H9 (cell line): ENCODE data around the gene AKAP17A. TPM values are rescaled to one million over a fixed set of nuclear protein-coding genes. Genes with fewer than 3 reads are reported as not detected.

ENCODE experiments used
- DNase-seq: peaks from one replicate; pipeline ENCODE4 v3.0.0-alpha.2; 2017
- H2AFZ ChIP-seq: one replicate; pipeline ENCODE4 v1.6.1; 2013; ENCODE audit warnings: mild to moderate bottlenecking, low read length, control low read depth, moderate library complexity
- H2AK5ac ChIP-seq: 2 replicates; pipeline ENCODE4 v1.6.1; 2013; ENCODE audit warnings: low read length, control low read depth, mixed read lengths; ENCODE audit not compliant: insufficient read length
- H2BK120ac ChIP-seq: one replicate; pipeline ENCODE4 v1.6.1; 2013; ENCODE audit warnings: low read depth, mild to moderate bottlenecking, low read length, control low read depth, inconsistent platforms; ENCODE audit not compliant: poor library complexity, severe bottlenecking
- H2BK12ac ChIP-seq: 2 replicates; pipeline ENCODE4 v1.6.1; 2013; ENCODE audit warnings: low read length, control low read depth, mixed read lengths, low read depth; ENCODE audit not compliant: insufficient read length
- H2BK15ac ChIP-seq: 2 replicates; pipeline ENCODE4 v1.6.1; 2013; ENCODE audit warnings: low read depth, low read length, control low read depth
- H2BK20ac ChIP-seq: one replicate; pipeline ENCODE4 v1.6.1; 2013; ENCODE audit warnings: low read depth, mild to moderate bottlenecking, low read length, control low read depth, inconsistent platforms; ENCODE audit not compliant: poor library complexity, severe bottlenecking
- H2BK5ac ChIP-seq: 2 replicates; pipeline ENCODE4 v1.6.1; 2013; ENCODE audit warnings: low read length, control low read depth, mixed read lengths; ENCODE audit not compliant: insufficient read length
- H3K14ac ChIP-seq: 2 replicates; pipeline ENCODE4 v1.6.1; 2013; ENCODE audit warnings: low read length, control low read depth; ENCODE audit not compliant: insufficient read depth
- H3K18ac ChIP-seq: 2 replicates; pipeline ENCODE4 v1.6.1; 2013; ENCODE audit warnings: low read depth, mild to moderate bottlenecking, mixed read lengths, low read length, control low read depth; ENCODE audit not compliant: insufficient read length
- H3K23ac ChIP-seq: 2 replicates; pipeline ENCODE4 v1.6.1; 2013; ENCODE audit warnings: low read length, control low read depth, mixed read lengths, low read depth; ENCODE audit not compliant: insufficient read length
- H3K23me2 ChIP-seq: 2 replicates; pipeline ENCODE4 v1.6.1; 2013; ENCODE audit warnings: low read depth, mild to moderate bottlenecking, mixed read lengths, low read length, control low read depth; ENCODE audit not compliant: insufficient read length, poor library complexity, severe bottlenecking
- H3K27ac ChIP-seq: 2 replicates; pipeline ENCODE4 v1.5.1; 2013; ENCODE audit warnings: low read length, control low read depth, mixed read lengths, low read depth; ENCODE audit not compliant: insufficient read length
- H3K27me3 ChIP-seq: 2 replicates; pipeline ENCODE4 v1.6.1; 2013; ENCODE audit warnings: low read length, control low read depth, inconsistent platforms; ENCODE audit not compliant: insufficient read depth
- H3K4ac ChIP-seq: 2 replicates; pipeline ENCODE4 v1.6.1; 2013; ENCODE audit warnings: low read depth, mild to moderate bottlenecking, control low read depth, inconsistent platforms, low read length, moderate library complexity
- H3K4me1 ChIP-seq: 2 replicates; pipeline ENCODE4 v1.6.1; 2013; ENCODE audit warnings: low read length, control low read depth, inconsistent platforms; ENCODE audit not compliant: insufficient read depth
- H3K4me2 ChIP-seq: 2 replicates; pipeline ENCODE4 v1.6.1; 2013; ENCODE audit warnings: low read length, control low read depth, mixed read lengths; ENCODE audit not compliant: insufficient read length, insufficient read depth
- H3K56ac ChIP-seq: 2 replicates; pipeline ENCODE4 v1.6.1; 2013; ENCODE audit warnings: low read depth, mild to moderate bottlenecking, mixed read lengths, low read length, control low read depth; ENCODE audit not compliant: insufficient read length
- H3K79me1 ChIP-seq: 2 replicates; pipeline ENCODE4 v1.6.1; 2013; ENCODE audit warnings: low read depth, mild to moderate bottlenecking, moderate library complexity, low read length, control low read depth, inconsistent platforms; ENCODE audit not compliant: insufficient read depth, poor library complexity, severe bottlenecking
- H3K79me2 ChIP-seq: 2 replicates; pipeline ENCODE4 v1.6.1; 2013; ENCODE audit warnings: low read length, control low read depth, inconsistent platforms; ENCODE audit not compliant: insufficient read depth
- H3K9ac ChIP-seq: 2 replicates; pipeline ENCODE4 v1.6.1; 2013; ENCODE audit warnings: low read length, control low read depth, mixed read lengths; ENCODE audit not compliant: insufficient read length; ENCODE audit errors: extremely low read depth
- H3K9me3 ChIP-seq: one replicate; pipeline ENCODE4 v1.6.1; 2013; ENCODE audit warnings: low read depth, low read length, inconsistent platforms; ENCODE audit not compliant: control insufficient read depth
- H3T11ph ChIP-seq: one replicate; pipeline ENCODE4 v1.6.1; 2013; ENCODE audit warnings: mild to moderate bottlenecking, low read length, control low read depth, inconsistent platforms
- H4K20me1 ChIP-seq: one replicate; pipeline ENCODE4 v1.6.1; 2013; ENCODE audit not compliant: control insufficient read depth, insufficient read length, insufficient read depth
- H4K5ac ChIP-seq: 2 replicates; pipeline ENCODE4 v1.6.1; 2013; ENCODE audit warnings: low read depth, mild to moderate bottlenecking, mixed read lengths, low read length, control low read depth; ENCODE audit not compliant: insufficient read length
- H4K8ac ChIP-seq: replicated peaks from 2 replicates; pipeline ENCODE4 v1.6.1; 2013; ENCODE audit warnings: low read length, control low read depth, mixed read lengths, low read depth; ENCODE audit not compliant: insufficient read length
- H4K91ac ChIP-seq: 2 replicates; pipeline ENCODE4 v1.6.1; 2013; ENCODE audit warnings: low read depth, mild to moderate bottlenecking, moderate library complexity, mixed read lengths, low read length, control low read depth; ENCODE audit not compliant: insufficient read length
- H3K27ac Mint-ChIP-seq, 3 experiments: 2 replicates in 2 of 3; 3 replicates in 1 of 3; pipeline ENCODE4 v1.8.0; 2020 to 2021; ENCODE audit warnings: mixed read lengths in 3 of 3, mild to moderate bottlenecking in 1 of 3, moderate library complexity in 1 of 3
- H3K27me3 Mint-ChIP-seq: 2 replicates; pipeline ENCODE4 v1.8.0; 2021; ENCODE audit warnings: low read depth, mild to moderate bottlenecking, moderate library complexity, mixed read lengths
- H3K36me3 Mint-ChIP-seq, 3 experiments: 2 replicates in 2 of 3; 3 replicates in 1 of 3; pipeline ENCODE4 v1.8.0; 2020 to 2021; ENCODE audit warnings: low read depth in 3 of 3, mixed read lengths in 3 of 3; ENCODE audit not compliant: insufficient read depth in 1 of 3
- H3K4me1 Mint-ChIP-seq, 2 experiments: 2 replicates each; pipeline ENCODE4 v1.8.0; 2020; ENCODE audit warnings: mixed read lengths in 2 of 2
- H3K4me3 Mint-ChIP-seq, 2 experiments: 2 replicates in 1 of 2; 3 replicates in 1 of 2; pipeline ENCODE4 v1.8.0; 2020 to 2021; ENCODE audit warnings: mild to moderate bottlenecking in 2 of 2, mixed read lengths in 2 of 2, moderate library complexity in 1 of 2
- H3K9me3 Mint-ChIP-seq, 2 experiments: 2 replicates in 1 of 2; 3 replicates in 1 of 2; pipeline ENCODE4 v1.8.0; 2020; ENCODE audit warnings: mild to moderate bottlenecking in 2 of 2, mixed read lengths in 2 of 2, moderate library complexity in 1 of 2
- WGBS: extraction: QIAGEN DNeasy Blood & Tissue Kit; methylation state at CpG from one replicate; pipeline ENCODE4 v1.1.7; 2013; ENCODE audit warnings: missing lambda C conversion rate, low lambda C conversion rate, mixed read lengths; ENCODE audit not compliant: insufficient read length; ENCODE audit errors: extremely low coverage; 5-methylcytosine and 5-hydroxymethylcytosine counted together
- total RNA-seq: library from RNA; stranded (reverse); gene quantifications from 2 replicates; pipeline ENCODE4 v1.2.1, GENCODE V29; 2021
- TF ChIP-seq, protein P1 (sequence below): fragments of 200-600 bp; sonication (generic); conservative IDR thresholded peaks from 3 replicates; pipeline ENCODE4 v1.8.0; 2021; ENCODE audit warnings: antibody characterized with exemption, mild to moderate bottlenecking

Gene AKAP17A
- total RNA-seq, 1 experiment from 2014 or later: 39.7 TPM

DNA sequence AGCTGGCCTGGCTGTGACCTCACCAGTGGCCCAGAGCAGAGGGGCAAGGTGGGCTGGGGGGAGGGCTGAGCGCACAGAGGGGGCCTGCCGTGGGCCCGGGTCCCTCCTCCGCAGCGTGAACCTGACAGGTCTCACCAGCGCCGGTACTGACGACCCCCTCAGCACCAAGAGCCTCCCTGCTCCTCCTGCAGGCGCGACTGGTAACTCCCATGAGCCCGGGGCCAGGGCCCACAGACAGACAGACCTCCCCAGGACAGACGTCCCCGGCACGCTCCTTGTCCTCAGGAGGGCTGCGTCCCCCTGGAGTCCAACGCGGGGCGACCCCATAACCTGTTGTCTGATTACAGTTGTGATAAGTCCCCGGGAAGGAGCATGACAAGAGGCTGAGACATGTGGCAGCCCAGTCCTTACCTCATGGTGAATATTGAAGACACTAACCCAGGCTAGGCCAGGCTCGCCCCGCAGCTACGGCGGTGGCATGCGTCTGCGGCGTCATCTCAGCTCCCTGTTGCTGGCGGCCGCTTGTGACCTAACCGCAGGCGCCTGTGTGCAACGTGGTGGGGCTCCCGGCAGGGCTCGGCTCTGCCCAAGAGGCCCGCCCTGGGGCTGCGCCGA lies 8.5 kb downstream of the AKAP17A start:
- H2AFZ ChIP-seq: no peak overlapping the region
- no peaks in the 10 kb centered on the region for H3K23me2 ChIP-seq
- H3K56ac ChIP-seq: no peak overlapping the region
- no peak overlapping the region for H3K4me3 Mint-ChIP-seq
- H3K27ac ChIP-seq: no peak overlapping the region
- no peak overlapping the region for H4K5ac ChIP-seq
- no peak overlapping the region for H3K4me2 ChIP-seq
- H3K4me1 ChIP-seq: no peaks in the 10 kb centered on the region
- H3K4ac ChIP-seq: no peak overlapping the region
- peaks cover 9% of the 10 kb centered on the region for H3K79me1 ChIP-seq
- H2BK12ac ChIP-seq: no peak overlapping the region
- no peak overlapping the region for H4K91ac ChIP-seq
- no peak overlapping the region for H3K23ac ChIP-seq
- no peak overlapping the region for H2BK5ac ChIP-seq
- peaks cover 7% of the 10 kb centered on the region; the same call in 1 of the 2 replicates for H3K79me2 ChIP-seq
- H3K9ac ChIP-seq: no peak overlapping the region
- no peak overlapping the region for H2BK20ac ChIP-seq
- H3K27ac Mint-ChIP-seq: no peak overlapping the region
- H3K18ac ChIP-seq: no peak overlapping the region
- H3K9me3 Mint-ChIP-seq: no peaks in the 10 kb centered on the region; a peak in 1 of 5 replicates
- TF ChIP-seq, protein P1, sequence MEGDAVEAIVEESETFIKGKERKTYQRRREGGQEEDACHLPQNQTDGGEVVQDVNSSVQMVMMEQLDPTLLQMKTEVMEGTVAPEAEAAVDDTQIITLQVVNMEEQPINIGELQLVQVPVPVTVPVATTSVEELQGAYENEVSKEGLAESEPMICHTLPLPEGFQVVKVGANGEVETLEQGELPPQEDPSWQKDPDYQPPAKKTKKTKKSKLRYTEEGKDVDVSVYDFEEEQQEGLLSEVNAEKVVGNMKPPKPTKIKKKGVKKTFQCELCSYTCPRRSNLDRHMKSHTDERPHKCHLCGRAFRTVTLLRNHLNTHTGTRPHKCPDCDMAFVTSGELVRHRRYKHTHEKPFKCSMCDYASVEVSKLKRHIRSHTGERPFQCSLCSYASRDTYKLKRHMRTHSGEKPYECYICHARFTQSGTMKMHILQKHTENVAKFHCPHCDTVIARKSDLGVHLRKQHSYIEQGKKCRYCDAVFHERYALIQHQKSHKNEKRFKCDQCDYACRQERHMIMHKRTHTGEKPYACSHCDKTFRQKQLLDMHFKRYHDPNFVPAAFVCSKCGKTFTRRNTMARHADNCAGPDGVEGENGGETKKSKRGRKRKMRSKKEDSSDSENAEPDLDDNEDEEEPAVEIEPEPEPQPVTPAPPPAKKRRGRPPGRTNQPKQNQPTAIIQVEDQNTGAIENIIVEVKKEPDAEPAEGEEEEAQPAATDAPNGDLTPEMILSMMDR: no peak
- DNase-seq: no peak
- H3K27me3 Mint-ChIP-seq: no peaks in the 10 kb centered on the region
- no peak overlapping the region for H2BK15ac ChIP-seq
- no peak overlapping the region for H2BK120ac ChIP-seq
- H3K27me3 ChIP-seq: no peaks in the 10 kb centered on the region
- WGBS: no CpG with 5 or more reads among the region's 36 CpGs
- H4K20me1 ChIP-seq: peaks cover 4% of the 10 kb centered on the region
- H3K14ac ChIP-seq: no peak overlapping the region
- no peaks in the 10 kb centered on the region for H3K9me3 ChIP-seq
- peaks cover 49 to 79% (median 77%) of the 10 kb centered on the region in 3 experiments for H3K36me3 Mint-ChIP-seq
- no peak overlapping the region for H2AK5ac ChIP-seq
- H4K8ac ChIP-seq: no peak overlapping the region
- H3K4me1 Mint-ChIP-seq: 0 out of 4 replicates have a peak, but pooled peaks cover 0 to 1% of the 10 kb centered on the region in 2 experiments
- H3T11ph ChIP-seq: no peak overlapping the region
